Measurements from ENCODE around the gene BFSP2.

BFSP2 gene

DNA sequence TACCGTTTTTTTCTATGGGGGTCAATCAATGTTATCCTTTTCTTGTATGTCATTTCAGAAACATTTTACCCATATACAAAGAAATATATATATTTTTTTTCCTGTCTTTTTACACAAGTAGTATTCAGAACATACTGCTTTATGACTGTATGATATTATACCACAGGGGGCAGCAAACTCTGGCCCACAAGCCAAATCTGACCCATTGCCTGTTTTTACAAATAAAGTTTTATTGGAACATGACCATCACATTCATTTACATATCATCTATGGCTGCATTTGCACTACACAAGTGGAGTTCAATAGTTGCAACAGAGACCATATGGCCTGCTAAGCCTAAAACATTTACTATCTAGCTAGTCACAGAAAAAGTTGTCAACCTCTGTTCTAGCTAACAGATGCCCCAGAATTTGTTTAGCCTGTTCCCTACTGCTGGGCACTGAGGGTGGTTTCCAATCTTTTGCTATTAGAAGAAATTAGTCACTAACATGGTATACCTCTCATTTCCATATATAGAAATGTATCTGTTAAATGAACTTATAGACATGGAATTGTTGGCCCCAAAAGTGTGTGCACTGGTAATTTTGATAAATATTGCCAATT is 57.7 kb downstream of the BFSP2 start:
- no peak overlapping the region for H3K4me3 ChIP-seq (ENCODE audit: low read depth, low read length)
- ChIA-PET POLR2A (no interaction called here), CTCF (interaction anchor here (0.8 to 3.1 kb wide), 12 partner anchors 8 to 129 kb away, joined by 3 to 12 read pairs (median 3); no protein-coding TSS in a partner anchor)
- TF ChIP-seq, protein P1, sequence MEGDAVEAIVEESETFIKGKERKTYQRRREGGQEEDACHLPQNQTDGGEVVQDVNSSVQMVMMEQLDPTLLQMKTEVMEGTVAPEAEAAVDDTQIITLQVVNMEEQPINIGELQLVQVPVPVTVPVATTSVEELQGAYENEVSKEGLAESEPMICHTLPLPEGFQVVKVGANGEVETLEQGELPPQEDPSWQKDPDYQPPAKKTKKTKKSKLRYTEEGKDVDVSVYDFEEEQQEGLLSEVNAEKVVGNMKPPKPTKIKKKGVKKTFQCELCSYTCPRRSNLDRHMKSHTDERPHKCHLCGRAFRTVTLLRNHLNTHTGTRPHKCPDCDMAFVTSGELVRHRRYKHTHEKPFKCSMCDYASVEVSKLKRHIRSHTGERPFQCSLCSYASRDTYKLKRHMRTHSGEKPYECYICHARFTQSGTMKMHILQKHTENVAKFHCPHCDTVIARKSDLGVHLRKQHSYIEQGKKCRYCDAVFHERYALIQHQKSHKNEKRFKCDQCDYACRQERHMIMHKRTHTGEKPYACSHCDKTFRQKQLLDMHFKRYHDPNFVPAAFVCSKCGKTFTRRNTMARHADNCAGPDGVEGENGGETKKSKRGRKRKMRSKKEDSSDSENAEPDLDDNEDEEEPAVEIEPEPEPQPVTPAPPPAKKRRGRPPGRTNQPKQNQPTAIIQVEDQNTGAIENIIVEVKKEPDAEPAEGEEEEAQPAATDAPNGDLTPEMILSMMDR (IDR thresholded peaks at IDR 0.05; ENCODE audit: insufficient read depth, low read length, missing control alignments): no peak
- DNase-seq (ENCODE audit: low read depth, low spot score): no peak

DNA sequence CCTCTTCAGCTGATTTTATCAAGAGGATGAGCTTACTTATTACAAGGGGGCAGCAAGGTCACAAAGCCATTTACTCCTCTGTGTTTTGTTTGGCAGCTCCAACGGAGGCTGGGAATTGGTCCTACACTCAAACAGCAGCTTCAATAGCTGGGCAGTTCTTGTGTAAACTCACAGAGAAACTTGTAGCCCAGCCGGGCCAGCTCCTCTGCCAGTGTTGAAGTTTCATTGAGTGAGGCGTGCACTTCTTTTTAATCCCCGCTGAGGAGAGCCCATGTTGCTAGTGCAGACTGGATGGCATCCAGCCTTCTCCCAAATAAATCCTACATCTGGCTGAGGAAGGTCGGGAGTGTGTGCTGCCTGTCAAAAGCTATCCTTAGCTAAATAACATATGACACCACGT is 59.5 kb downstream of the BFSP2 start:
- TF ChIP-seq, protein P1 (IDR thresholded peaks at IDR 0.05; ENCODE audit: insufficient read depth, low read length, missing control alignments): no peak
- DNase-seq (ENCODE audit: low read depth, low spot score): no peak
- CTCF ChIA-PET: interaction anchor here (1.0 to 2.2 kb wide), 5 partner anchors 29 to 138 kb away, joined by 3 to 10 read pairs (median 5); no protein-coding TSS in a partner anchor
- H3K4me3 ChIP-seq (ENCODE audit: low read depth, low read length): no peak overlapping the region
- POLR2A ChIA-PET: no interaction called here

DNA sequence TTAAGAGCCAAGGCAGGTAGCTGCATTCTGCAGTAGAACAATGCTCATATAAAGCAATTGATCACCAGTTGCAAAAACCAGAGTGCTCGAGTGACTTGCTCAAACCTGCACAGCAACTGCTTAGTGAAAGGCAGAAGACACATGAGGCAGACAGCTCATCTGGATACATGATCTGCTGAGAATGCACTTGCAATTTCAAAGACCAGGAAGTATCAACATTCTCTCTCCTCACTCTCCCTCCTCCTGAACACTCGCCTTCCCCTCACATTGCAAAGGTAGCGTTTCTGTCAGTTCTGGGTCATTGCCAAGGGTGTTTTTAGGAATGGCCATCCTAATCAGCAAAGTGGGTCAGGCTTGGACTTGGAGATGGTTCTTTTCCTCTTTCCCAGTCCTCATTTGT is 61.0 kb downstream of the BFSP2 start:
- TF ChIP-seq, protein P1 (IDR thresholded peaks at IDR 0.05; ENCODE audit: insufficient read depth, low read length, missing control alignments): no peak
- CTCF ChIA-PET: interaction anchor here (0.9 to 2.2 kb wide), 4 partner anchors 13 to 134 kb away, joined by 3 to 10 read pairs (median 3); no protein-coding TSS in a partner anchor
- POLR2A ChIA-PET: no interaction called here
- no peak for DNase-seq (ENCODE audit: low read depth, low spot score)
- H3K4me3 ChIP-seq (ENCODE audit: low read depth, low read length): no peak overlapping the region

DNA sequence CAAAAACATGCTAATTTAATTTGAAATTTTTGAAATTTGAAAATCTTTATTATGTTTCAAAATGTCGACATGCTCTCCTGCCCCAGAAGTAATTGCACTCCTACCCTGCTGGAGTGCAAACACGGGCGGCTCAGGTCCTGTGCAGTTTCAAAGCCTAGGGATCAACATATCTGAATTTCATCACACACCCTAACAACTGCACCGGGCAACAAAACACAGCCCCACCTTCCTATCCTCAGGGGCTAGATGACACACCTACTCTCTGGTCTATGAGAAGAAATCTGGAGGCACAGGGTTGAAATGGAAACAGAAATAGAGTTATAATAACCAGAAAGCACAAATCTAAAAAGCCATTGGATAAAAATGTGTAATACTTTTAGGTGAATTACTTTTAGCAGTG is 61.4 kb downstream of the BFSP2 start:
- no peak for DNase-seq (ENCODE audit: low read depth, low spot score)

DNA sequence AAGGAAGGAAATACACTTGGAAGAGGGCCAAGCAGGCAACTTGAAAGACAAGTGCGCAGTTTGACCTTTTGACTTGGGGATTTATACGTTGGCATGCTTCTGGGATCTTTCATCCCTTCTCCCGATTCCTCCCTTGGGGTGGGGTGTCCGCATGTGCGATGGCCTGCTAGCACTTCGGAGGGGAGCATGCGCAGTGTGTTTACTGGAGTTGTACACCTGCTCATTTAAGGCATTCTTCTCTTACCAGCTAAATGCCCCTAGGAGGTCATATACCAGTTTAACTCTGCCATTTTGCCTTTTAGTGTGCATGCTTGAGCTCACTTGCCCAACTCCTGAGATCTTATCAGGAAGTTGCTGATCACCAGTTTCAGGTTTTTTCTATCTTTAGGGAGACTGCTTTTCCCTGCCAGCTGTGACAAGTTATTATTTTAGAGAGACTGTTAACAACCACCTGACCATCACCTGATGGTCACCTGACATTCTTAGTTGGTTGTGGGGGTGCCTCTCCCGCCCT is 63.5 kb downstream of the BFSP2 start:
- ChIA-PET POLR2A (no interaction called here), CTCF (interaction anchor here (0.7 to 2.5 kb wide), 5 partner anchors 10 to 170 kb away, joined by 3 to 11 read pairs (median 5); no protein-coding TSS in a partner anchor)
- no peak overlapping the region for H3K4me3 ChIP-seq (ENCODE audit: low read depth, low read length)
- TF ChIP-seq, protein P1 (IDR thresholded peaks at IDR 0.05; ENCODE audit: insufficient read depth, low read length, missing control alignments): no peak
- no peak for DNase-seq (ENCODE audit: low read depth, low spot score)

More for the DNA sequence above, 61.4 kb downstream of the BFSP2 start:
- no peak overlapping the region for H3K4me3 ChIP-seq (ENCODE audit: low read depth, low read length)
- ChIA-PET POLR2A (no interaction called here), CTCF (interaction anchor here (0.9 kb wide), 1 partner anchor 134 kb away, joined by 3 read pairs; no protein-coding TSS in a partner anchor)
- TF ChIP-seq, protein P1 (IDR thresholded peaks at IDR 0.05; ENCODE audit: insufficient read depth, low read length, missing control alignments): no peak

DNA sequence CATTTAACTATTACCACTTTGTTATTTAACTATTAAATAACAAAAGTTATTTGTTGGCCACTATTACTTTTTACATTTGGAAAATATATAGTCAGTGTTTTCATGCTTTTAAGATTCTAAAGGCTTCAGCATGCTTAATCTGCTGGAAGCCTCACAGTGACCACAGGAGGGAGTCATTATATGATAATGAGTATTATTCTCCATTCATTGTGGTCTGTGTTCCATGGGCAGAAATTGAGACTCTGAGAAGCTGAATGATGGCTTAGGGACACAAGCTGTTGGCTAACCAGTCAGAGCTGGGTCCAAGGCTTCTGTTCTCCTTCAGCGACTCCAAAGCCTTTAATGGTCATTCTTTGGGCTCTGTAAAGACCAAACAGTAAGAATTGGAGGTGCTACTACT is 64.7 kb downstream of the BFSP2 start:
- ChIA-PET POLR2A (interaction anchor here (0.7 kb wide), 1 partner anchor 461 kb away, joined by 6 read pairs; no protein-coding TSS in a partner anchor), CTCF (interaction anchor here (0.7 to 2.5 kb wide), 11 partner anchors 9 to 738 kb away, joined by 3 to 12 read pairs (median 5); no protein-coding TSS in a partner anchor)
- H3K4me3 ChIP-seq (ENCODE audit: low read depth, low read length): no peak overlapping the region
- DNase-seq (ENCODE audit: low read depth, low spot score): no peak
- TF ChIP-seq, protein P1 (IDR thresholded peaks at IDR 0.05; ENCODE audit: insufficient read depth, low read length, missing control alignments): peak; percentile 40
